Keratinocyte (primary cell): ENCODE measurements around the gene CDK15. TPM values are rescaled to one million over a fixed set of nuclear protein-coding genes. Genes with fewer than 3 reads are reported as not detected.

Source experiments
- DNase-seq: peaks from one replicate; pipeline ENCODE4 v3.0.0-alpha.2; 2011; ENCODE audit warnings: low read depth, missing footprints, low spot score
- FAIRE-seq: peaks from 2 replicates; lab custom pipeline; 2011; peaks lifted over from hg19 to GRCh38; lab: Jason Lieb, UNC
- H2AFZ ChIP-seq: 2 replicates; pipeline ENCODE4 v1.6.0; 2012; ENCODE audit warnings: low read length, control low read depth, inconsistent platforms; ENCODE audit not compliant: control insufficient read depth
- H3K27ac ChIP-seq: 2 replicates; pipeline ENCODE4 v1.5.1; 2011; ENCODE audit warnings: low read length; ENCODE audit not compliant: control insufficient read depth, insufficient read depth
- H3K27me3 ChIP-seq: 3 replicates; pipeline ENCODE4 v1.6.0; 2011; ENCODE audit warnings: low read length; ENCODE audit not compliant: control insufficient read depth, insufficient read depth; ENCODE audit errors: extremely low read depth
- H3K36me3 ChIP-seq, 2 experiments: 2 replicates in 1 of 2; 3 replicates in 1 of 2; pipeline ENCODE4 v1.5.1; 2011; ENCODE audit warnings: low read length in 2 of 2, mild to moderate bottlenecking in 1 of 2; ENCODE audit not compliant: control insufficient read depth in 2 of 2, insufficient read depth in 2 of 2; ENCODE audit errors: extremely low read depth in 1 of 2
- H3K4me1 ChIP-seq: 3 replicates; pipeline ENCODE4 v1.5.1; 2011; ENCODE audit warnings: low read length; ENCODE audit not compliant: control insufficient read depth, insufficient read depth; ENCODE audit errors: extremely low read depth
- H3K4me2 ChIP-seq: 3 replicates; pipeline ENCODE4 v1.6.0; 2011; ENCODE audit warnings: low read depth, low read length; ENCODE audit not compliant: control insufficient read depth, insufficient read depth; ENCODE audit errors: extremely low read depth
- H3K4me3 ChIP-seq, 3 experiments: fragments of 200-600 bp in 1 of 3; sonication (generic) in 1 of 3; 2 replicates in 2 of 3; 3 replicates in 1 of 3; pipeline ENCODE4 v1.5.1; 2011 to 2016; ENCODE audit warnings: low read length in 3 of 3, mild to moderate bottlenecking in 3 of 3, control low read depth in 2 of 3, inconsistent platforms in 1 of 3, low read depth in 1 of 3, mixed read lengths in 1 of 3, mixed run types in 1 of 3, moderate library complexity in 1 of 3; ENCODE audit not compliant: control insufficient read depth in 2 of 3, insufficient read depth in 2 of 3; ENCODE audit errors: extremely low read depth in 1 of 3
- H3K79me2 ChIP-seq: 2 replicates; pipeline ENCODE4 v1.6.0; 2012; ENCODE audit warnings: low read length; ENCODE audit not compliant: control insufficient read depth, insufficient read depth
- H3K9ac ChIP-seq: 3 replicates; pipeline ENCODE4 v1.6.0; 2011; ENCODE audit warnings: low read length; ENCODE audit not compliant: control insufficient read depth, insufficient read depth; ENCODE audit errors: extremely low read depth
- H3K9me1 ChIP-seq: 3 replicates; pipeline ENCODE4 v1.6.0; 2011; ENCODE audit warnings: low read length; ENCODE audit not compliant: control insufficient read depth, insufficient read depth; ENCODE audit errors: extremely low read depth
- H3K9me3 ChIP-seq: 2 replicates; pipeline ENCODE4 v1.5.1; 2012; ENCODE audit warnings: low read depth, low read length; ENCODE audit not compliant: control insufficient read depth
- H4K20me1 ChIP-seq: 3 replicates; pipeline ENCODE4 v1.6.0; 2011; ENCODE audit warnings: low read length; ENCODE audit not compliant: control insufficient read depth, insufficient read depth; ENCODE audit errors: extremely low read depth
- EZH2 ChIP-seq: IDR thresholded peaks from one replicate; pipeline ENCODE4 v1.6.1; 2012; ENCODE audit warnings: inconsistent platforms, mild to moderate bottlenecking, low read length, moderate library complexity
- dilution Hi-C: fragments of 300-500 bp; cut with MboI; formaldehyde crosslinking; loops from one replicate; pipeline ENCODE4 v1.7.0; 2020; ENCODE audit warnings: low sequenced_read_pairs; ENCODE audit not compliant: extremely low pct_ligation_motif_present
- polyA plus RNA-seq, 5 experiments: library from polyadenylated mRNA; depleted of rRNA in 3 of 5; stranded (reverse) in 3 of 5; stranded (forward) in 1 of 5; unstranded in 1 of 5; fragments of >200 nt; gene quantifications; 1 replicate in 1 of 5; 2 replicates in 3 of 5; 3 replicates in 1 of 5; pipeline versions ENCODE4 v1.2.1 to v1.2.3, GENCODE V29; 2011 to 2012; ENCODE audit warnings: missing spikeins in 2 of 5, low read depth in 1 of 5, low replicate concordance in 1 of 5
- TF ChIP-seq, protein P1 (sequence below), 3 experiments: IDR thresholded peaks in 1 of 3; conservative IDR thresholded peaks in 1 of 3; optimal IDR thresholded peaks in 1 of 3; 2 replicates in 2 of 3; 3 replicates in 1 of 3; pipeline versions ENCODE3 to v1.5.1; 2011; ENCODE audit warnings: low read length in 3 of 3, mild to moderate bottlenecking in 3 of 3, moderate library complexity in 2 of 3, control low read depth in 1 of 3, inconsistent platforms in 1 of 3; ENCODE audit not compliant: insufficient read depth in 2 of 3; ENCODE audit errors: extremely low read depth in 1 of 3

Gene CDK15
- polyA plus RNA-seq, 1 donor (not counting 4 experiments of a cell fraction or from before 2014, with no cell fraction given) = 0.96 TPM

DNA sequence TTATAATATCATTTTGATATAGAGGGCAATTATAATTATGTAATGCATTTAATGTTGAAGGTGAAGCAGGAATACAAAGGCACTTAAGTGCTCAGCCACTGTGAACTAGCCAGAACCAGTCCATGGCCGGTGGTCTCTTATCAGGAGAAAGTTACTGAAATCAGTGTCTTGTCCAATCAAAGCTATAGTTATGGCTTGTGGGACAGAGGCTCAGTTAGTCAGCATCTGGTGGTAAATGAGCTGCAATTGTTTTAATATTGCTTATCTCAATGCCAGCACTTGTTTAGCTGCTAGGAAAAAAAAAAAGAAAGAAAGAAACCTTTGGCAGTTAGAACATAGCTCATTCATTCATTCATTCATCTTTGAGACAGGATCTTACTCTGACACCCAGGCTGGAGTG lies 21.8 kb upstream of the CDK15 start:
- no peak for FAIRE-seq

GRCh38 chr2:201785135-201785534 lies 21.2 kb upstream of the CDK15 start:
- Histone ChIP-seq H3K27me3 (no peaks in the 10 kb centered on the region), H3K4me3 (no peak overlapping the region), H3K9me1 (no peaks in the 10 kb centered on the region), H3K9ac (no peak overlapping the region), H3K79me2 (peaks cover 5% of the 10 kb centered on the region), H3K4me2 (no peak overlapping the region), H3K9me3 (no peaks in the 10 kb centered on the region), H2AFZ (no peak overlapping the region), H3K4me1 (no peaks in the 10 kb centered on the region), H4K20me1 (no peaks in the 10 kb centered on the region), H3K36me3 (no peaks in the 10 kb centered on the region), H3K27ac (no peak overlapping the region)
- DNase-seq (no peak), FAIRE-seq (no peak)
- no peak for TF ChIP-seq EZH2
- TF ChIP-seq, protein P1, sequence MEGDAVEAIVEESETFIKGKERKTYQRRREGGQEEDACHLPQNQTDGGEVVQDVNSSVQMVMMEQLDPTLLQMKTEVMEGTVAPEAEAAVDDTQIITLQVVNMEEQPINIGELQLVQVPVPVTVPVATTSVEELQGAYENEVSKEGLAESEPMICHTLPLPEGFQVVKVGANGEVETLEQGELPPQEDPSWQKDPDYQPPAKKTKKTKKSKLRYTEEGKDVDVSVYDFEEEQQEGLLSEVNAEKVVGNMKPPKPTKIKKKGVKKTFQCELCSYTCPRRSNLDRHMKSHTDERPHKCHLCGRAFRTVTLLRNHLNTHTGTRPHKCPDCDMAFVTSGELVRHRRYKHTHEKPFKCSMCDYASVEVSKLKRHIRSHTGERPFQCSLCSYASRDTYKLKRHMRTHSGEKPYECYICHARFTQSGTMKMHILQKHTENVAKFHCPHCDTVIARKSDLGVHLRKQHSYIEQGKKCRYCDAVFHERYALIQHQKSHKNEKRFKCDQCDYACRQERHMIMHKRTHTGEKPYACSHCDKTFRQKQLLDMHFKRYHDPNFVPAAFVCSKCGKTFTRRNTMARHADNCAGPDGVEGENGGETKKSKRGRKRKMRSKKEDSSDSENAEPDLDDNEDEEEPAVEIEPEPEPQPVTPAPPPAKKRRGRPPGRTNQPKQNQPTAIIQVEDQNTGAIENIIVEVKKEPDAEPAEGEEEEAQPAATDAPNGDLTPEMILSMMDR (optimal IDR thresholded peaks at IDR 0.05 in 1 of 3, IDR thresholded peaks at IDR 0.05 in 1 of 3, conservative IDR thresholded peaks at IDR 0.05 in 1 of 3; ENCODE audit: extremely low read depth in 1 of 3, insufficient read depth in 2 of 3, low read length in 3 of 3) = no peak
- dilution Hi-C loops = no loop called here

More for the DNA sequence above, 21.8 kb upstream of the CDK15 start:
- H4K20me1 ChIP-seq = no peaks in the 10 kb centered on the region
- H3K27ac ChIP-seq = no peak overlapping the region
- TF ChIP-seq EZH2 = no peak
- TF ChIP-seq, protein P1 (optimal IDR thresholded peaks at IDR 0.05 in 1 of 3, IDR thresholded peaks at IDR 0.05 in 1 of 3, conservative IDR thresholded peaks at IDR 0.05 in 1 of 3; ENCODE audit: extremely low read depth in 1 of 3, insufficient read depth in 2 of 3, low read length in 3 of 3) = no peak
- DNase-seq = no peak
- dilution Hi-C loops = no loop called here
- no peak overlapping the region for H3K4me3 ChIP-seq
- peaks cover 10% of the 10 kb centered on the region for H3K79me2 ChIP-seq
- H3K4me2 ChIP-seq = no peak overlapping the region
- no peak overlapping the region for H2AFZ ChIP-seq
- H3K9me3 ChIP-seq = no peaks in the 10 kb centered on the region
- no peaks in the 10 kb centered on the region for H3K27me3 ChIP-seq
- no peak overlapping the region for H3K9ac ChIP-seq
- no peaks in the 10 kb centered on the region for H3K9me1 ChIP-seq
- H3K4me1 ChIP-seq = no peaks in the 10 kb centered on the region
- no peaks in the 10 kb centered on the region for H3K36me3 ChIP-seq
